Activated naive CD8-positive, alpha-beta T cell treated with anti-CD3 and anti-CD28 coated beads, Interleukin-2, amount 50 U/mL, for 24 hours (primary cell): ENCODE measurements around the gene ZNF333.
"Not testable (repeated sequence)": the region's sequence is repeated elsewhere in the genome, so short reads cannot be mapped to it uniquely, and the experiment has no call there.

Experiments used
- ATAC-seq: fragments of 150-1000 bp; cut with Tn5 transposase; one replicate; pipeline ENCODE4 v1.10.0; 2021
- DNase-seq: peaks from one replicate; pipeline ENCODE4 v3.0.0; 2021
- H3K27ac Mint-ChIP-seq: one replicate; pipeline ENCODE4 v1.8.0; 2021; ENCODE audit warnings: mild to moderate bottlenecking, mixed read lengths
- H3K27me3 Mint-ChIP-seq: one replicate; pipeline ENCODE4 v1.8.0; 2021; ENCODE audit warnings: mixed read lengths
- H3K36me3 Mint-ChIP-seq: one replicate; pipeline ENCODE4 v1.8.0; 2021; ENCODE audit warnings: low read depth, mixed read lengths
- H3K4me1 Mint-ChIP-seq: one replicate; pipeline ENCODE4 v1.8.0; 2021; ENCODE audit warnings: mixed read lengths
- H3K4me3 Mint-ChIP-seq: one replicate; pipeline ENCODE4 v1.8.0; 2021; ENCODE audit warnings: mild to moderate bottlenecking, moderate library complexity, mixed read lengths
- H3K9me3 Mint-ChIP-seq: one replicate; pipeline ENCODE4 v1.8.0; 2021; ENCODE audit warnings: mixed read lengths

Gene ZNF333

DNA sequence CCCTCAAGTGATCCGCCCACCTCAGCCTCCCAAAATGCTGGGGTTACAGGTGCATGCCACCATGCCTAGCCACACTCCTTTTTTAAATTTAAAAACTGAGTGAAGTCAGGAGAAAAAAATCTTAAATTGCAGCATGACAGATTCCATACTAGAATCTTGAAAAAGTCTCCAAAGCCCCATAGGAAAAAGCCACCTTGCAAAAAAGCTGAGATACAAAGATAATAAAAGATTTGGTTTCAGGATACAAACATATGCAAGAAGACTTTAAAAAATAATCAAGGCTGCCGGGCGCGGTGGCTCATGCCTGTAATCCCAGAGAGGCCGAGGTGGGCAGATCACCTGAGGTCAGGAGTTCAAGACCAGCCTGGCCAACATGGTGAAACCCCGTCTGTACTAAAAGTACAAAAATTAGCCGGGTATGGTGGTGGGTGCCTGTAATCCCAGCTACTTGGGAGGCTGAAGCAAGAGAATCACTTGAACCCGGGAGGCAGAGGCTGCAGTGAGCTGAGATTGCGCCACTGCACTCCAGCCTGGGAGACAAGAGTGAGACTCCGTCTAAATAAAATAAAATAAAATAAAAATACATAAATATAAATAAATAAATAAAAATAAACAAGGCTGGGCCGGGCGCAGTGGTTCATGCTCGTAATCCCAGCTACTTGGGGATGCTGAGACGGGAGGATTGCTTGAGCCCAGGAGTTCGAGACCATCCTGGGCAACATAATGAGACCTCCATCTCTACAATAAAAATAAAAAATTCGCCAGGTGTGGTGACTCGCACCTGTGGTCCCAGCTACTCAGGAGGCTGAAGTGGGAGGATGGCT lies 92.1 kb downstream of the ZNF333 start:
- ATAC-seq, H3K9me3 Mint-ChIP-seq, H3K4me3 Mint-ChIP-seq, H3K27ac Mint-ChIP-seq, H3K36me3 Mint-ChIP-seq, DNase-seq: not testable (repeated sequence)
- Mint-ChIP-seq H3K4me1 (peaks cover 33% of the 10 kb centered on the region), H3K27me3 (peaks cover 22% of the 10 kb centered on the region)

DNA sequence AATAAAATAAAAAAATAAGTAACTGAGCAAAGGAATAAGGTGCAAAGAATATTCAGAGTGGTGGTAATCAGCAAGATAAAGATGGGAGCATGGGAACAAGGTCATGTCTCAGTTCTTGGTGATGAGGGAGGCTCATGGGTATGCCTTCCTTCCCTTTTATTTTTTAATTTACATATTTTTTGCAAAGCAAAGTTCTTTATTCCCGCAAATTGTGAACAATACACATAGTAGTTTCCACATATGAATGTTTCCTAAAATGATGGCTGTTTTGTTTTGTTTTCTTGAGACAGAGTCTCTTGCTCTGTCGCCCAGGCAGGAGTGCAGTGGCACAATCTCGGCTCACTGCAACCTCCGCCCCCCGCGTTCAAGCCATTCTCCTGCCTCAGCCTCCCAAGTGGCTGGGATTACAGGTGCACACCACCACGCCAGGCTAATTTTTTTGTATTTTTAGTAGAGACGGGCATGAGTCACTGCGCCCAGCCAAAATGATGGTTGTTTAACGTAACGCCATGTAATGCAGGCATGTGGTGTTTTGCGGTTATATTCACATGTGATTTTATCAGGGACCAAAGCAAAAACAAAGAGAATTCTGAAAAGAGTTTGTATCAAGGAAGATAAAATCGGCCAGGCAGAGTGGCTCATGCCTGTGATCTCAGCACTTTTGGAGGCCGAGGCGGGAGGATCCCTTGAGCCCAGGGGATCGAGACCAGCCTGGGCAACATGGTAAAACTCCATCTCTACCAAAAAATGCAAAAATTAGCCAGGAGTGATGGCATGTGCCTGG lies 93.0 kb downstream of the ZNF333 start:
- peaks cover 18% of the 10 kb centered on the region for H3K27me3 Mint-ChIP-seq
- H3K36me3 Mint-ChIP-seq: no peaks in the 10 kb centered on the region
- H3K4me1 Mint-ChIP-seq: peaks cover 35% of the 10 kb centered on the region
- DNase-seq (no peak), ATAC-seq (no peak)
- no peaks in the 10 kb centered on the region for H3K9me3 Mint-ChIP-seq
- no peak overlapping the region for H3K4me3 Mint-ChIP-seq
- no peak overlapping the region for H3K27ac Mint-ChIP-seq
